ENCODE data around the gene VCY. TPM values are rescaled to one million over a fixed set of nuclear protein-coding genes. Genes with fewer than 3 reads are reported as not detected.
"Not testable (repeated sequence)": the region's sequence is repeated elsewhere in the genome, so short reads cannot be mapped to it uniquely, and the experiment has no call there.

VCY gene
- polyA plus RNA-seq (ENCODE audit: insufficient read length in 4 of 4): not detected

- not testable (repeated sequence) for DNase-seq (ENCODE audit: low read depth in 4 of 4, low spot score in 3 of 4)
These were observed at the start of gene VCY for GRCh38 chrY:13986373-13986772. TSS of gene VCY (minus strand) at chrY:13986473. CDS start at chrY:13986440, 33 bp downstream.

- not testable (repeated sequence) for DNase-seq (ENCODE audit: low read depth in 4 of 4, low spot score in 3 of 4)
These were observed 44.1 kb upstream of the VCY start for GRCh38 chrY:14030395-14030794.

- not testable (repeated sequence) for DNase-seq (ENCODE audit: low read depth in 4 of 4, low spot score in 3 of 4)
These were observed 25.6 kb upstream of the VCY start for GRCh38 chrY:14011916-14012315.

- not testable (repeated sequence) for DNase-seq (ENCODE audit: low read depth in 4 of 4, low spot score in 3 of 4)
These were observed 43.9 kb downstream of the VCY start for GRCh38 chrY:13942406-13942805.

Other genes with a start within 250 kb of the VCY start
- not detected for gene VCY1B, start 69.8 kb upstream of the VCY start, polyA plus RNA-seq (ENCODE audit: insufficient read length in 4 of 4)